Peyer's patch (tissue), 4 donors: ENCODE results near the gene SPATA13.

Source experiments
- CTCF ChIP-seq, 6 experiments: fragments of 450-650 bp in 4 of 6; fragments of 200-600 bp in 2 of 6; sonication (generic) in 1 of 6; IDR thresholded peaks; one replicate each; pipeline ENCODE4 v1.5.1; 2017 to 2019; ENCODE audit warnings: antibody characterized with exemption in 6 of 6, mild to moderate bottlenecking in 3 of 6, moderate library complexity in 1 of 6
- POLR2A ChIP-seq, 2 donors: fragments of 450-650 bp; IDR thresholded peaks; one replicate each; pipeline ENCODE4 v1.5.1; 2017; ENCODE audit warnings: antibody characterized with exemption in 2 of 2, mild to moderate bottlenecking in 2 of 2, moderate library complexity in 2 of 2

GRCh38 chr13:24244802-24245201, 84.3 kb downstream of the SPATA13 start:
- TF ChIP-seq CTCF (IDR thresholded peaks at IDR 0.05) (no peak), POLR2A (IDR thresholded peaks at IDR 0.05) (no peak)
